Natural killer cell (primary cell): ENCODE data around the gene KDM6A. TPM values are rescaled to one million over a fixed set of nuclear protein-coding genes. Genes with fewer than 3 reads are reported as not detected.
A peak's percentile ranks its signal among the peaks of the same experiment; 100 is the strongest.

ENCODE experiments used
- ATAC-seq, 3 donors: fragments of 150-1000 bp in 2 of 3; fragments of 200-7000 bp in 1 of 3; cut with Tn5 transposase; 1 replicate in 1 of 3; 2 replicates in 2 of 3; pipeline ENCODE4 v1.10.0; 2021; ENCODE audit warnings: mild to moderate bottlenecking in 2 of 3, moderate library complexity in 2 of 3
- DNase-seq, 2 donors: peaks; one replicate each; pipeline versions ENCODE4 v3.0.0 to v3.0.0-alpha.2; 2013 to 2021; ENCODE audit warnings: mixed read lengths in 1 of 2
- H3K27ac ChIP-seq: one replicate; pipeline ENCODE4 v1.5.1; 2013; ENCODE audit warnings: mild to moderate bottlenecking, low read length
- H3K27me3 ChIP-seq: one replicate; pipeline ENCODE4 v1.6.1; 2013; ENCODE audit warnings: low read length; ENCODE audit not compliant: control insufficient read depth, insufficient read depth
- H3K36me3 ChIP-seq: one replicate; pipeline ENCODE4 v1.6.1; 2013; ENCODE audit warnings: low read length; ENCODE audit not compliant: control insufficient read depth, insufficient read depth
- H3K4me1 ChIP-seq: one replicate; pipeline ENCODE4 v1.6.1; 2013; ENCODE audit warnings: low read length; ENCODE audit not compliant: control insufficient read depth, insufficient read depth
- H3K4me3 ChIP-seq: one replicate; pipeline ENCODE4 v1.5.1; 2013; ENCODE audit warnings: low read length
- H3K9me3 ChIP-seq: one replicate; pipeline ENCODE4 v1.6.1; 2013; ENCODE audit warnings: low read length; ENCODE audit not compliant: control insufficient read depth, insufficient read depth
- H3K27ac Mint-ChIP-seq, 2 donors: one replicate each; pipeline ENCODE4 v1.8.0; 2022; ENCODE audit warnings: mild to moderate bottlenecking in 2 of 2, mixed read lengths in 2 of 2, moderate library complexity in 1 of 2
- H3K27me3 Mint-ChIP-seq, 2 donors: one replicate each; pipeline ENCODE4 v1.8.0; 2022; ENCODE audit warnings: low read depth in 2 of 2, mixed read lengths in 2 of 2
- H3K36me3 Mint-ChIP-seq: one replicate; pipeline ENCODE4 v1.8.0; 2022; ENCODE audit warnings: mixed read lengths
- H3K4me1 Mint-ChIP-seq, 2 donors: one replicate each; pipeline ENCODE4 v1.8.0; 2022; ENCODE audit warnings: mixed read lengths in 2 of 2
- H3K4me3 Mint-ChIP-seq: one replicate; pipeline ENCODE4 v1.8.0; 2022; ENCODE audit warnings: mild to moderate bottlenecking, moderate library complexity, mixed read lengths
- H3K9me3 Mint-ChIP-seq, 2 donors: one replicate each; pipeline ENCODE4 v1.8.0; 2022; ENCODE audit warnings: mixed read lengths in 2 of 2
- CTCF ChIP-seq: fragments of 200-600 bp; IDR thresholded peaks from one replicate; pipeline ENCODE4 v1.8.0; 2022; ENCODE audit warnings: antibody characterized with exemption
- WGBS: methylation state at CpG from one replicate; pipeline ENCODE4 v1.1.7; 2013; ENCODE audit warnings: missing lambda C conversion rate; ENCODE audit not compliant: insufficient coverage; 5-methylcytosine and 5-hydroxymethylcytosine counted together
- intact Hi-C: fragments of 100-400 bp; cut with micrococcal nuclease; formaldehyde crosslinking; loops from one replicate; pipeline ENCODE4 v1.14.2; 2022
- total RNA-seq, 4 donors: library from RNA; stranded (reverse); fragments of 120-200 nt in 1 of 4; gene quantifications; one replicate each; pipeline versions ENCODE4 v1.2.3 to v1.2.4, GENCODE V29; 2013 to 2022

Gene KDM6A
- total RNA-seq, 3 donors from 2014 or later (not counting 1 experiment from before 2014, with no cell fraction given), result 60.8 to 121 (median 73.1) TPM

- Mint-ChIP-seq H3K9me3 (no peaks in the 10 kb centered on the region), H3K27ac (peak overlapping the region; percentile 39 to 62), H3K4me1 (peaks cover 39 to 60% of the 10 kb centered on the region in 2 donors), H3K4me3 (peak overlapping the region; percentile 40), H3K36me3 (no peaks in the 10 kb centered on the region), H3K27me3 (no peaks in the 10 kb centered on the region)
- Histone ChIP-seq H3K27ac (no peak overlapping the region), H3K27me3 (no peaks in the 10 kb centered on the region), H3K36me3 (no peaks in the 10 kb centered on the region), H3K9me3 (no peaks in the 10 kb centered on the region), H3K4me1 (no peaks in the 10 kb centered on the region), H3K4me3 (no peak overlapping the region)
- DNase-seq (no peak), ATAC-seq (no peak)
- WGBS, result 61% methylated on average over 4 of the region's 9 CpGs
- TF ChIP-seq CTCF, result no peak
- intact Hi-C loops, result no loop called here
Observed at GRCh38 chrX:44913656-44914531, 40.9 kb downstream of the KDM6A start.

GRCh38 chrX:44914532-44915198 is 41.7 kb downstream of the KDM6A start:
- H3K36me3 ChIP-seq, result no peaks in the 10 kb centered on the region
- Mint-ChIP-seq H3K4me1 (peaks cover 38 to 61% of the 10 kb centered on the region in 2 donors), H3K27ac (peak overlapping the region; percentile 39 to 62), H3K4me3 (peak overlapping the region; percentile 66), H3K9me3 (no peaks in the 10 kb centered on the region), H3K36me3 (no peaks in the 10 kb centered on the region), H3K27me3 (no peaks in the 10 kb centered on the region)
- no peaks in the 10 kb centered on the region for H3K9me3 ChIP-seq
- ATAC-seq (peak in 1 of 3 donors; percentile 33), DNase-seq (no peak)
- H3K27ac ChIP-seq, result no peak overlapping the region
- 100% methylated on average over 1 of the region's 2 CpGs for WGBS
- intact Hi-C loops, result loop anchor here (5.0 kb wide), 1 partner anchor 32 kb away; no protein-coding TSS in a partner anchor
- no peaks in the 10 kb centered on the region for H3K27me3 ChIP-seq
- no peaks in the 10 kb centered on the region for H3K4me1 ChIP-seq
- no peak for TF ChIP-seq CTCF
- H3K4me3 ChIP-seq, result no peak overlapping the region

GRCh38 chrX:44915361-44915868 is 42.4 kb downstream of the KDM6A start:
- no peak for DNase-seq
- no peaks in the 10 kb centered on the region for H3K36me3 Mint-ChIP-seq
- 17% methylated on average over 6 of the region's 8 CpGs for WGBS
- Histone ChIP-seq H3K4me3 (no peak overlapping the region), H3K27ac (no peak overlapping the region), H3K4me1 (no peaks in the 10 kb centered on the region), H3K36me3 (no peaks in the 10 kb centered on the region), H3K9me3 (no peaks in the 10 kb centered on the region), H3K27me3 (no peaks in the 10 kb centered on the region)
- no peaks in the 10 kb centered on the region for H3K9me3 Mint-ChIP-seq
- intact Hi-C loops, result loop anchor here (5.0 kb wide), 1 partner anchor 33 kb away; no protein-coding TSS in a partner anchor
- H3K4me3 Mint-ChIP-seq, result peak overlapping the region; percentile 66
- ATAC-seq, result peak in 1 of 3 donors; percentile 56
- no peak for TF ChIP-seq CTCF
- H3K4me1 Mint-ChIP-seq, result peaks cover 36 to 65% of the 10 kb centered on the region in 2 donors
- no peaks in the 10 kb centered on the region for H3K27me3 Mint-ChIP-seq
- peak overlapping the region; percentile 56 to 62 for H3K27ac Mint-ChIP-seq
